Activated CD4-positive, alpha-beta T cell treated with anti-CD3 and anti-CD28 coated beads, Interleukin-2, amount 10 ng/mL, durations not matched to agents 7 days and 5 days (primary cell): Measurements from ENCODE around the gene DTL. TPM values are rescaled to one million over a fixed set of nuclear protein-coding genes. Genes with fewer than 3 reads are reported as not detected.

Experiments
- CTCF ChIA-PET: fragments of 350-600 bp; sonication (Branson Sonifier 250); formaldehyde crosslinking; loops from one replicate; lab custom pipeline; 2021; ENCODE audit warnings: antibody characterized with exemption; lab: Charles Lee
- POLR2A ChIA-PET: fragments of 350-600 bp; sonication (Branson Sonifier 250); formaldehyde crosslinking; loops from one replicate; lab custom pipeline; 2021; ENCODE audit warnings: antibody characterized with exemption; lab: Charles Lee
- DNase-seq: peaks from one replicate; pipeline ENCODE4 v3.0.0-alpha.2; 2020
- H3K27ac Mint-ChIP-seq: one replicate; pipeline ENCODE4 v1.8.0; 2021; ENCODE audit warnings: mild to moderate bottlenecking, moderate library complexity, mixed read lengths
- H3K27me3 Mint-ChIP-seq: one replicate; pipeline ENCODE4 v1.8.0; 2021; ENCODE audit warnings: mixed read lengths
- H3K36me3 Mint-ChIP-seq: one replicate; pipeline ENCODE4 v1.8.0; 2021; ENCODE audit warnings: low read depth, mixed read lengths
- H3K4me1 Mint-ChIP-seq: one replicate; pipeline ENCODE4 v1.8.0; 2021; ENCODE audit warnings: mixed read lengths
- H3K4me3 Mint-ChIP-seq: one replicate; pipeline ENCODE4 v1.8.0; 2021; ENCODE audit warnings: mild to moderate bottlenecking, moderate library complexity, mixed read lengths
- H3K9me3 Mint-ChIP-seq: one replicate; pipeline ENCODE4 v1.8.0; 2021; ENCODE audit warnings: mixed read lengths
- total RNA-seq, 2 experiments: library from RNA; stranded (reverse); gene quantifications; one replicate each; pipeline ENCODE4 v1.2.3, GENCODE V29; 2021

DTL gene
- total RNA-seq, 2 experiments from 2014 or later: 64.9 to 72.1 TPM

GRCh38 chr1:212119863-212120262 is 84.3 kb downstream of the DTL start:
- CTCF ChIA-PET: interaction anchor here (1.0 to 1.4 kb wide), 3 partner anchors 9 to 24 kb away, joined by 3 to 4 read pairs (median 3); no protein-coding TSS in a partner anchor
- no peak for DNase-seq
- H3K4me3 Mint-ChIP-seq: no peak overlapping the region
- H3K27me3 Mint-ChIP-seq: no peaks in the 10 kb centered on the region
- no peaks in the 10 kb centered on the region for H3K9me3 Mint-ChIP-seq
- peaks cover 21% of the 10 kb centered on the region for H3K36me3 Mint-ChIP-seq
- H3K27ac Mint-ChIP-seq: no peak overlapping the region
- H3K4me1 Mint-ChIP-seq: peaks cover 11% of the 10 kb centered on the region
- POLR2A ChIA-PET: no interaction called here

- Mint-ChIP-seq H3K36me3 (peaks cover 20% of the 10 kb centered on the region), H3K27me3 (no peaks in the 10 kb centered on the region), H3K4me1 (peaks cover 18% of the 10 kb centered on the region), H3K4me3 (no peak overlapping the region), H3K27ac (no peak overlapping the region), H3K9me3 (no peaks in the 10 kb centered on the region)
- DNase-seq: no peak
- ChIA-PET POLR2A (no interaction called here), CTCF (interaction anchor here (0.9 to 1.3 kb wide), 2 partner anchors 10 to 11 kb away, joined by 3 to 4 read pairs; no protein-coding TSS in a partner anchor)
Measured at GRCh38 chr1:212121779-212122178, 86.2 kb downstream of the DTL start.

GRCh38 chr1:212124690-212125582 is 89.4 kb downstream of the DTL start:
- ChIA-PET CTCF (interaction anchor here (0.5 to 1.3 kb wide), 4 partner anchors 16 to 391 kb away, joined by 3 to 4 read pairs (median 3); partner anchors contain the start of genes DTL and INTS7), POLR2A (no interaction called here)
- Mint-ChIP-seq H3K27me3 (no peaks in the 10 kb centered on the region), H3K27ac (peak overlapping the region; percentile 25), H3K4me1 (peaks cover 14% of the 10 kb centered on the region), H3K36me3 (peaks cover 26% of the 10 kb centered on the region), H3K9me3 (no peaks in the 10 kb centered on the region), H3K4me3 (no peak overlapping the region)
- DNase-seq: peak; percentile 35

DNA sequence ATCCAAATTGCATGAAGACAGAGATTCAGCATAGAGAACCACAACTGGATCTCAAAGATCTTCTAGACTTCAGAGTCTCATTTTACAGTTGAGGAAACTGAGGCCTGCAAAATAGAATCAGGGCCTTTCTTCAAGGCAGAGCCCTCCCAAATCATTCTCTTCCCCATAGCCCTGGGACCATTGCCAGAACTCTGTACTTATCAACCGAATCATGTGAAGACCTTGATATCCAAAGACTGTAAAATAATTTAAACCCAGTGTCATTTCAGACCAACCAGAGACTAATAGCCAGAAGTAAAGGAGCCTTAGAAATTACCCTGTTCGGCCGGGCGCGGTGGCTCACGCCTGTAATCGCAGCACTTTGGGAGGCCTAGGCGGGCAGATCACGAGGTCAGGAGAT is 90.1 kb downstream of the DTL start:
- H3K9me3 Mint-ChIP-seq: no peaks in the 10 kb centered on the region
- no peak for DNase-seq
- H3K36me3 Mint-ChIP-seq: peaks cover 32% of the 10 kb centered on the region
- H3K27ac Mint-ChIP-seq: no peak overlapping the region
- POLR2A ChIA-PET: no interaction called here
- CTCF ChIA-PET: interaction anchor here (0.6 to 1.3 kb wide), 3 partner anchors 16 to 90 kb away, joined by 3 read pairs; partner anchors contain the start of genes DTL and INTS7
- H3K4me1 Mint-ChIP-seq: peaks cover 14% of the 10 kb centered on the region
- no peaks in the 10 kb centered on the region for H3K27me3 Mint-ChIP-seq
- no peak overlapping the region for H3K4me3 Mint-ChIP-seq

DNA sequence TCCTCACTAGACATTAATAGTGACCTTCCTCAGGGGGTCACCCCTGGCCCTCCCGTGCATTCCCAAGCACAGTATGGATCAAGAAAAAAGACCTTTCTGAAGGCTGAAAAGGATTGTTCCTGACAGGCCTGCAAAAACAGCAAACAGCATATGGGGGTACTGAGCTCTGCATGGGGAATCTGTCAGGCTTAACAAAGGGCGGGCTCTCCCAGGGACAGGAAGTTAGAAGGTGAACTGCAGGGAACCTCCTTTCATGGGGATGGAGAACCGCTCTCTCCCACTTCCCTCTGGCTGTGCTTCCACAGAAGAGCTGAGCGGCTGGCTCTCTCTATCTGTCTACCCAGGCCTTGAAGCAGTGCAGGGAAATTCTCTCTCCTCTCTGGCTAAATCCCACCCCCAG is 91.7 kb downstream of the DTL start:
- peaks cover 11% of the 10 kb centered on the region for H3K4me1 Mint-ChIP-seq
- no peak overlapping the region for H3K4me3 Mint-ChIP-seq
- ChIA-PET POLR2A (no interaction called here), CTCF (interaction anchor here (0.5 to 1.5 kb wide), 4 partner anchors 9 to 1891 kb away, joined by 3 to 5 read pairs (median 3); no protein-coding TSS in a partner anchor)
- DNase-seq: no peak
- peaks cover 39% of the 10 kb centered on the region for H3K36me3 Mint-ChIP-seq
- H3K27ac Mint-ChIP-seq: no peak overlapping the region
- H3K9me3 Mint-ChIP-seq: no peaks in the 10 kb centered on the region
- no peaks in the 10 kb centered on the region for H3K27me3 Mint-ChIP-seq

- Mint-ChIP-seq H3K9me3 (peaks cover 5% of the 10 kb centered on the region), H3K27me3 (no peaks in the 10 kb centered on the region), H3K36me3 (peaks cover 56% of the 10 kb centered on the region), H3K4me3 (no peak overlapping the region), H3K4me1 (peaks cover 8% of the 10 kb centered on the region), H3K27ac (no peak overlapping the region)
- CTCF ChIA-PET: interaction anchor here (1.0 to 1.9 kb wide), 2 partner anchors 22 to 51 kb away, joined by 3 read pairs; no protein-coding TSS in a partner anchor
- DNase-seq: no peak
- POLR2A ChIA-PET: no interaction called here
Measured at GRCh38 chr1:212129781-212130180, 94.2 kb downstream of the DTL start.

GRCh38 chr1:212132025-212132424 is 96.5 kb downstream of the DTL start:
- no peaks in the 10 kb centered on the region for H3K4me1 Mint-ChIP-seq
- CTCF ChIA-PET: interaction anchor here (0.6 to 1.3 kb wide), 3 partner anchors 10 to 630 kb away, joined by 3 to 4 read pairs (median 4); no protein-coding TSS in a partner anchor
- POLR2A ChIA-PET: no interaction called here

DNA sequence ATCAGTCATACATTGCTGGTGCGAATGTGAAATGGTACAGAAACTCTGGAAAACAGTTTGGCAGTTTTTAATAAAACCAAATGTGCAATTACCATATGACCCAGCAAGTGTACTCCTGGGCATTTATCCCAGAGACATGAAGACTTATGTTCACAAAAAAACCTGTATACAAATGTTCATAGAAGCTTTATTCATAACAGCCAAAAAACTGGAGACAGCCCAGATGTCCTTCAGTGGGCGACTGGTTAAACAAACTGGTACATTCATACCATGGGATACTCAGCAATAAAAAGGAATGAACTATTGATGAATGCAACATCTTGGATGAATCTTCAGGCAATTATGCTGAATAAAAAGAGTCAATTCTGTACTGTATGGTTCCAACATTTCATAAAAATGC is 97.8 kb downstream of the DTL start:
- CTCF ChIA-PET: interaction anchor here (1.2 to 1.6 kb wide), 2 partner anchors 14 to 19 kb away, joined by 4 read pairs; no protein-coding TSS in a partner anchor
- H3K27me3 Mint-ChIP-seq: no peaks in the 10 kb centered on the region
- peaks cover 5% of the 10 kb centered on the region for H3K9me3 Mint-ChIP-seq
- DNase-seq: no peak
- H3K4me3 Mint-ChIP-seq: no peak overlapping the region
- peaks cover 57% of the 10 kb centered on the region for H3K36me3 Mint-ChIP-seq
- POLR2A ChIA-PET: no interaction called here
- H3K27ac Mint-ChIP-seq: no peak overlapping the region
- no peaks in the 10 kb centered on the region for H3K4me1 Mint-ChIP-seq

More at GRCh38 chr1:212132025-212132424, 96.5 kb downstream of the DTL start:
- Mint-ChIP-seq H3K36me3 (peaks cover 61% of the 10 kb centered on the region), H3K9me3 (peaks cover 5% of the 10 kb centered on the region), H3K27ac (no peak overlapping the region), H3K27me3 (no peaks in the 10 kb centered on the region), H3K4me3 (no peak overlapping the region)
- no peak for DNase-seq

- peaks cover 45% of the 10 kb centered on the region for H3K36me3 Mint-ChIP-seq
- no peak overlapping the region for H3K4me3 Mint-ChIP-seq
- no peak overlapping the region for H3K27ac Mint-ChIP-seq
- no peak for DNase-seq
- no peaks in the 10 kb centered on the region for H3K27me3 Mint-ChIP-seq
- POLR2A ChIA-PET: no interaction called here
- CTCF ChIA-PET: interaction anchor here (1.0 kb wide), 1 partner anchor 16 kb away, joined by 3 read pairs; no protein-coding TSS in a partner anchor
- H3K4me1 Mint-ChIP-seq: no peaks in the 10 kb centered on the region
- peaks cover 5% of the 10 kb centered on the region for H3K9me3 Mint-ChIP-seq
Measured at GRCh38 chr1:212135166-212135565, 99.6 kb downstream of the DTL start.

GRCh38 chr1:212137854-212138253 is 102.3 kb downstream of the DTL start:
- DNase-seq: no peak
- POLR2A ChIA-PET: no interaction called here
- H3K36me3 Mint-ChIP-seq: peaks cover 33% of the 10 kb centered on the region
- peaks cover 5% of the 10 kb centered on the region for H3K9me3 Mint-ChIP-seq
- H3K4me1 Mint-ChIP-seq: no peaks in the 10 kb centered on the region
- H3K27ac Mint-ChIP-seq: no peak overlapping the region
- no peaks in the 10 kb centered on the region for H3K27me3 Mint-ChIP-seq
- H3K4me3 Mint-ChIP-seq: no peak overlapping the region
- CTCF ChIA-PET: no interaction called here

DNA sequence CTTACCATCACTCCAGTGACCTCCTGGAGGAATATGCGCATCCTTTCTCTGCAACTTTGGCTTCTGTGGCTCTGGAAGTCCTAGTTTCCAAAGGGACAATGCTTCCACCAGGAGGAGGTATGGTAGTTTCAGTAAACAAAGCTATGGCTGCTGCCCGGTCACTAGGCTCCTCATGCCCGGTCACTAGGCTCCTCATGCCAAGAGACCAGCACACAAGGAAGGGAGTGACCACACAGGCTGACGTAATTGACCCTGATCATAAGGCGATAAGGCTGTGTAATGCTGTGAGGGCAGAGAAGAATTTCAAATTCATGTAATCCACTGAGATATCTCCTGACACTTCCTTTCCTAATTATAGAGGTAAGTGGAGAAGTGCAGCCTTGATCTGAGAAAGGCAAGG is 102.9 kb downstream of the DTL start:
- no peaks in the 10 kb centered on the region for H3K4me1 Mint-ChIP-seq
- H3K4me3 Mint-ChIP-seq: no peak overlapping the region
- no peaks in the 10 kb centered on the region for H3K27me3 Mint-ChIP-seq
- no peak for DNase-seq
- ChIA-PET POLR2A (no interaction called here), CTCF (no interaction called here)
- no peak overlapping the region for H3K27ac Mint-ChIP-seq
- H3K36me3 Mint-ChIP-seq: peaks cover 33% of the 10 kb centered on the region
- peaks cover 5% of the 10 kb centered on the region for H3K9me3 Mint-ChIP-seq

GRCh38 chr1:212139526-212140135 is 104.1 kb downstream of the DTL start:
- Mint-ChIP-seq H3K9me3 (peaks cover under 1% of the 10 kb centered on the region), H3K4me3 (no peak overlapping the region), H3K36me3 (peaks cover 27% of the 10 kb centered on the region), H3K27me3 (no peaks in the 10 kb centered on the region), H3K27ac (no peak overlapping the region), H3K4me1 (peaks cover 2% of the 10 kb centered on the region)
- POLR2A ChIA-PET: no interaction called here
- no peak for DNase-seq
- CTCF ChIA-PET: no interaction called here
